IPS-18c (cell line): ENCODE results near the gene ASIC3.
"Not testable (repeated sequence)": the region's sequence is repeated elsewhere in the genome, so short reads cannot be mapped to it uniquely, and the experiment has no call there.

ENCODE experiments used
- H3K4me3 ChIP-seq: 2 replicates; pipeline ENCODE4 v1.7.0; 2013; ENCODE audit warnings: low read depth, mild to moderate bottlenecking, low read length, moderate library complexity; ENCODE audit not compliant: insufficient read depth
- H3K9me3 ChIP-seq: one replicate; pipeline ENCODE4 v1.6.1; 2013; ENCODE audit warnings: mild to moderate bottlenecking, low read length, moderate library complexity; ENCODE audit not compliant: control insufficient read depth, insufficient read depth

Gene ASIC3

DNA sequence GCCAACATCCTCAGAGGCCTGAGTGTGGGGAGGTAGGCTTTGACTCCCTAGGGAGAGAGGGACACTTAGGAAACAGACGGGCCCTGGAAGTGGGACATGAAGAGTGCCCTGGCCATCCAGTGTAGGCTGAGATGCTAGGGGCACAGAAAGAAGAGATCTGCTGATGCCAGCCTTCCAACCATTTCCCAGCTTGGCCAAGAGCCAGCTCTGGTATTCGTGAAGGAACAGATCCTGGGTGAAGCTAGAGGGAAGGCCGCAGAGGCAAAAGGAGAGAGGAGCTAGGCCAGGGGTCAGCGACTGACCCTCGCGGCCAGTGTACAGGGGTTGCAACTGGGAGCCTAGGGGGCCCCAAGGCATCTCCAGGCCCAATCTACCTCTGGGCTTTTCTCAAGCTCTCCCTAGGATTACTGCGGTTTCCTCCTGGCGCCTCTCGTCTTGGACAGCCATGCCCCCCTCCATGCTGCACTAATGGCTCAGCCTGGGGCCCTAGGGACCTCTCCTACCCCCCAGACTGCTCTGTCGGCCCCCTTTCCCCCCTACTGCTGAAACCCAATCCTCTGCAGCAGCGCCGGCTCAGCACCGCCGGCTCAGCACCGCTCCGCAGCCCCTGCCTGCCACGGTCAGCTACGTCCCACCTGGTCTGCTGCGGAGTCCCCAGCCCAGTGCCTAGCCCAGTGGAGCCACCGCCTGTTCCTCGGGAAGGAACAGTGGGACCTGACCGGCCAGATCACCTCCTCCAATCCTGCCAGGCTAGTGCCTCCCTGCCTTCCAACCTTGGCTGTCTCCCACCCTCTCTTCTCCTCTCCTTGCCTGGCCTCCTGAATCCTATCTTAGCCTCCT, at the start of gene ASIC3:
TSS of gene ASIC3 (plus strand) at position 556 of the 840 bp plus-strand sequence. CDS start 355 bp downstream, outside the sequence.
- Histone ChIP-seq H3K9me3 (no peaks in the 10 kb centered on the region), H3K4me3 (no peak within 1 kb of the TSS)

DNA sequence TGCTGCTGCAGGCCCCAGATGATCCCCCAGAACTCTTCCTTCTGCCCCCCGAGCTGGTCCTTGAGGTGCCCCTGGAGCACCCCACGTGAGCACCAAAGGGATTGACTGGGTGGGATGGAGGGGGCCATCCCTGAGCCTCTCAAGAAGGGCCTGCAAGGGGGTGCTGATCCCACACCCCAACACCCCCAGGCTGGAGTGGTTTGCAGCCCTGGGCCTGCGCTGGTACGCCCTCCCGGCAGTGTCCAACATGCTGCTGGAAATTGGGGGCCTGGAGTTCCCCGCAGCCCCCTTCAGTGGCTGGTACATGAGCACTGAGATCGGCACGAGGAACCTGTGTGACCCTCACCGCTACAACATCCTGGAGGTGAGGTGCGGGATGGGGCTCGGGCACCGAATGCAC, 49.3 kb upstream of the ASIC3 start:
- no peaks in the 10 kb centered on the region for H3K9me3 ChIP-seq
- no peak overlapping the region for H3K4me3 ChIP-seq

DNA sequence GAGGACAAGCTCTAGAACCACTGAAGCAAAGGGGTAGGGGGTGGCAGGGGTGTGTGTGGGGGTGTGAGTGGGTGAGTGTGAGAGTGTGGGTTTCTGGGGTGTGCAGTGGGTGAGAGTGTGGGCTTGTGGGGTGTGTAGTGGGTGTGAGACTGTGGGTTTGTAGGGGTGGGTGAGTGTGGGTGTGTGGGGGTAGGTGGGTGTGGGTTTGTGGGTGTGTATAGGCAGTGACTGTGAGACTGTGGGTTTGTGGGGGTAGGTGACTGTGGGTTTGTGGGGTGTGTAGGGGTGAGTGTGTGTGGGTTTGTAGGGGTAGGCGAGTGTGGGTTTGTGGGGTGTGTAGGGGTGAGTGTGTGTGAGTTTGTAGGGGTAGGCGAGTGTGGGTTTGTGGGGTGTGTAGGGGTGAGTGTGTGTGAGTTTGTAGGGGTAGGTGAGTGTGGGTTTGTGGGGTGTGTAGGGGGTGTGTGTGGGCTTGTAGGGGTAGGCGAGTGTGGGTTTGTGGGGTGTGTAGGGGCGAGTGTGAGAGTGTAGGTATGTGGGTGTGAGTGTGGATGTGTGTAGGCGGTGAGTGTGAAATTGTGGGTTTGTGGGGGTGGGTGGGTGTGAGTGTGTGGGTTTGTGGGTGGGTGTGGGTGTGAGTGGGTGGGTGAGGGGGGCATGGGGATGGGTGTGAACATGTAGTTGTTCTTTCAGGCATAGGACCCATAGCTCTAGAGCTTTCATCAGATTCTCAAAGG, 48.7 kb upstream of the ASIC3 start:
- H3K9me3 ChIP-seq: no peaks in the 10 kb centered on the region

DNA sequence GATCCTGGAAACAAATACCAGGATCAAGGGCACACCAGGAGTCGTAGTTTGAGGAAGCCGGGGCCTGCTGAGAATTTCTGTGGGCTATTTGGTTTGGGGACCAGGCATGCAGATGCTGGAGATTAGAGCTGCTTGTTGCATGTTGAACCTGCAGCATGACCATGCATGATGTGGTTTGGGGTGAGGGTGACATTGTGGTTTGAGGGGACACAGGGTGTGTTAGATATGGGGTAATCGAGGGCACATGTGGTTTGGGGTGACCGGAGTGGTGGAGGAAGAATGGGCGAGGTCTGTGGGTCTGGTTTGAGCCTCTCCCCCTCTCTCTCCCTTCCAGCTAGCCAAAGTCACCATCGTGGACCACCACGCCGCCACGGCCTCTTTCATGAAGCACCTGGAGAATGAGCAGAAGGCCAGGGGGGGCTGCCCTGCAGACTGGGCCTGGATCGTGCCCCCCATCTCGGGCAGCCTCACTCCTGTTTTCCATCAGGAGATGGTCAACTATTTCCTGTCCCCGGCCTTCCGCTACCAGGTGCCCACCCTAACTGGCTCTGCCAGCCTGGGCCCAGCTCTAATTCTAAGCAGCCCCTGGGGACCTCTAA, 47.3 kb upstream of the ASIC3 start:
- H3K4me3 ChIP-seq: no peak overlapping the region
- no peaks in the 10 kb centered on the region for H3K9me3 ChIP-seq

More for the DNA sequence above, 48.7 kb upstream of the ASIC3 start:
- no peak overlapping the region for H3K4me3 ChIP-seq

DNA sequence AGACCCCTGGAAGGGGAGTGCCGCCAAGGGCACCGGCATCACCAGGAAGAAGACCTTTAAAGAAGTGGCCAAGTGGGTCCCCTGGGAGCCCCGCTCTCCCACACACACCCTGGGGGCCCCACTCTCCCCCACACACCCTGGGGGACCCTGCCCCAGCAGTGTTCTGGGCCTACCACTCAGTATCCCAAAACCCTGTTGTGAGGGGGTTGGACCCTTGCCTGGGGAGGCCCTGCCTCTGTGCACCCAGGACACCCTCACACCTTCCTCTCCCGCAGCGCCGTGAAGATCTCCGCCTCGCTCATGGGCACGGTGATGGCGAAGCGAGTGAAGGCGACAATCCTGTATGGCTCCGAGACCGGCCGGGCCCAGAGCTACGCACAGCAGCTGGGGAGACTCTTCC, 46.8 kb upstream of the ASIC3 start:
- no peak overlapping the region for H3K4me3 ChIP-seq
- no peaks in the 10 kb centered on the region for H3K9me3 ChIP-seq

DNA sequence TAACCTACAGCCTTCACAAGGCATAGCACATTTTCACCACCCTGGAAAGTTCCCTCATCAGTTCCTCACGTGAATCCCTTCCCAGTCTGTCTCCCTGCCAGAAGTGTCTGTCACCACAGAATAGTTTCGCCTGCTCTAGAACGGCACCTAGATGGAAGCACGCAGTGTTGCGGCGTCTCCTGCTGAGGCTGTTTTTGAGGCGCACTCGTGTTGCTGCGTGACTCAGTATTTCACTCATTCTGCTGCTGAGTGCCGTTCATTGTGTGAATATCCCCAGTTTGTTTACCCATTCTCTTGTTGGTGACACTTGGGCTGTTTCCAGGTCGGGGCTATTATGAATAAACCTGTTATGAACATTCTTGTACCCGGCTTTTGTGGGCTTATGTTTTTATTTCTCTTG, 44.8 kb upstream of the ASIC3 start:
- no peak overlapping the region for H3K4me3 ChIP-seq
- no peaks in the 10 kb centered on the region for H3K9me3 ChIP-seq

DNA sequence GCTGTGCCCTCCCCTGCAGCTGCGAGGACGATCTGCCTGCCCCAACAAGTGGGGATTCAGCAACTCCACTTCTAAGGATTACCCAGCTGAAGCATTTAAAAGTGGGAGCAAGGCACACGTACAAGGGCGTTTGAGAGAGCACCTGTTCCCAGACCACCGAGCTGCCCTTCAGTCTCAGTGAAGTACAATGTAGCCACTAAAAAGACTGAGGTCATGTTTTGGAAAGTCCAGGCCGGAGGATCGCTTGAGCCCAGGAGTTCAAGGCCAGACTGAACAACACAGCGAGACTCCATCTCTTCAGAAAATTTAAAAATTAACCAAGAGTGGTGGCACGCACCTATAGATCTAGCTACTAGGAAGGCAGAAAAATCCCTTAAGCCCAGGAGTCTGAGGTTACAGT, 42.8 kb upstream of the ASIC3 start:
- no peaks in the 10 kb centered on the region for H3K9me3 ChIP-seq
- H3K4me3 ChIP-seq: no peak overlapping the region

DNA sequence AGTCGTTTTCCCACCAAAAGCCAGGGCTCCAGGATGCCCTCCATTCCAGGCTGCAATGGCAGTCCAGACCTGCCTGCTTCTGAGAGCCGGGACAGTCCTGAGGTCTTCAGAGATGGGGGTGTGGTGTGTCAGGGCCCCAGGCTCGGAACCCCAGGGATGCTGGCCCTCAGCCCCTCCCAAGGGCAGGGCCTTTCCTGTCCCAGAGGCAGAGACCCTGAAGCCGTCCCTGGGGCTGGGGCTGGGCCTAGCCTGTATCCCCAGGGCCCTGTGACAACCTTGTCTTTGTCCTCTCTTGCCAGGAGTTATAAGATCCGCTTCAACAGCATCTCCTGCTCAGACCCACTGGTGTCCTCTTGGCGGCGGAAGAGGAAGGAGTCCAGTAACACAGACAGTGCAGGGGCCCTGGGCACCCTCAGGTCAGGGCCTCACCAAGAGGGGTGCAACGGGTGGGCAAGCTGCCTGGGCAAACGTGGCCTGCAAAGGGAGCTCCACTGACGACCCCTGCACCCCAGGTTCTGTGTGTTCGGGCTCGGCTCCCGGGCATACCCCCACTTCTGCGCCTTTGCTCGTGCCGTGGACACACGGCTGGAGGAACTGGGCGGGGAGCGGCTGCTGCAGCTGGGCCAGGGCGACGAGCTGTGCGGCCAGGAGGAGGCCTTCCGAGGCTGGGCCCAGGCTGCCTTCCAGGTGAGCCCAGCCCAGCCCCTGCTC, 41.6 kb upstream of the ASIC3 start:
- H3K9me3 ChIP-seq: no peaks in the 10 kb centered on the region
- H3K4me3 ChIP-seq: no peak overlapping the region

DNA sequence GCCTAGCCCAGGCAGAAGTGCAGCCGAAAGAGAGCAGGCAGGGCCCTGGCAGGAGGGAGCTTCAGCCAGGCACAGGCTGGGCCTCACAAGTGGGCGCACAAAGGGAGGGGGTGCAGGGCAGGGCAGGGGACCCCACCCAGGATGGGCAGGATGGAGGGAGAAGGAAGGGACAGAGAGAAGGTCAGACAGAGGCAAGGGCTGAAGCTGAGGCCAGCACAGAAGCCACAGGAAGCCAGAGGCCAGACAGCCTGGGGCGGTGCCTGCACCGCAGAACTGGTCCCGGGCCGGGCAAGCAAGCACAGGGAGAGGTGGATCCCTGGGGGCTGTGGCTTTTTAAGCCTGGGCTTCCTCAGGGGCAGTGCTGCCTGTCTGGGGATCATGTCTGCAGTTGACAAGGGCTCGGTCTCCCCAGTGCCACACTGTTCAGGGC, 40.8 kb upstream of the ASIC3 start:
- H3K4me3 ChIP-seq: no peak overlapping the region
- no peaks in the 10 kb centered on the region for H3K9me3 ChIP-seq

DNA sequence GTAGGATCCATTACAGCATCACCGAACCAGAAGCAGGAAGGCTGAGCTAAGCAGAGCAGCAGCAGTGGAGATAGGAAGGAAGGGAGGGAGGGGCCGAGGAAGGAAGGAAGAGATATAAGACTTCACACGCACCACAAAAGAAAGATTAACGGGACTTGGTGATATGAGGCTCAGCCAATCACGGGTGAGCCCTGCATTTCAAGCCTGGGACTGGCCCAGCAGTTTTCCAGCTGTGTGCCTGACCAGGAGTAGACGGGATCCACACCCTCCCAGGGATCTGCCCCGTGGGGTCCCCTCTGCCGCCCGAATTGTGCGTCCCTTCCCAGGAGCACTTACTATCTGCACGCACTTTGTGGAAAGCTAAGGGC, 40.2 kb upstream of the ASIC3 start:
- Histone ChIP-seq H3K9me3 (no peaks in the 10 kb centered on the region), H3K4me3 (no peak overlapping the region)

DNA sequence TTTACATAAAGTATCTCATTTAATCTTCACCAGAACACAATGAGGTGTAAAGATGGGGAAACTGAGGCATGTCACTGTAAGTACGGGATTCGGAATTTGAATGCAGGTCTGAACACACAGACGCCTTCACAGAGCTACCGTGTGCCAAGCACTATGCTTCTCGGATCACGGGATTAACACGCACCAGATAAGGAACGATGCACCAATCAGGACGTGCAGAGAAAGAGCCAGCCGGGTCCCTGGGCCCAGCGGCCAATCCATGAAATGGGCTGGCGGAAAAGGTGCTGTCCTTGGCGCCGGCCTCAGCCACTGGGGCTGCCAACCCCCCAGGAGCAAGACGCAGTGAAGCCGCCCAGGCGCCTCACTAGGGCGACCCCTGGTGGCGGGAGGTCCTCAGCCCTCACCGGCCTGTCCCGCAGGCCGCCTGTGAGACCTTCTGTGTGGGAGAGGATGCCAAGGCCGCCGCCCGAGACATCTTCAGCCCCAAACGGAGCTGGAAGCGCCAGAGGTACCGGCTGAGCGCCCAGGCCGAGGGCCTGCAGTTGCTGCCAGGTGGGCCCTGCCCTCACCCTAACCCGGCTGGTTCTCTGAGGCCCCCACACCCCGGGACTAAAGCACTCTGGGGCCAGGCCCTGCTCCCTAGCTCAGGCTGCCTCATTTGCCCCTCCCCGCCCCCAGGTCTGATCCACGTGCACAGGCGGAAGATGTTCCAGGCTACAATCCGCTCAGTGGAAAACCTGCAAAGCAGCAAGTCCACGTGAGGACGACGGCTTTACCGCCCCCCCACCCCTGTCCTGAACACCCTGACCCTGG, 39.6 kb upstream of the ASIC3 start:
- no peaks in the 10 kb centered on the region for H3K9me3 ChIP-seq
- H3K4me3 ChIP-seq: peak overlapping the region; percentile 28

DNA sequence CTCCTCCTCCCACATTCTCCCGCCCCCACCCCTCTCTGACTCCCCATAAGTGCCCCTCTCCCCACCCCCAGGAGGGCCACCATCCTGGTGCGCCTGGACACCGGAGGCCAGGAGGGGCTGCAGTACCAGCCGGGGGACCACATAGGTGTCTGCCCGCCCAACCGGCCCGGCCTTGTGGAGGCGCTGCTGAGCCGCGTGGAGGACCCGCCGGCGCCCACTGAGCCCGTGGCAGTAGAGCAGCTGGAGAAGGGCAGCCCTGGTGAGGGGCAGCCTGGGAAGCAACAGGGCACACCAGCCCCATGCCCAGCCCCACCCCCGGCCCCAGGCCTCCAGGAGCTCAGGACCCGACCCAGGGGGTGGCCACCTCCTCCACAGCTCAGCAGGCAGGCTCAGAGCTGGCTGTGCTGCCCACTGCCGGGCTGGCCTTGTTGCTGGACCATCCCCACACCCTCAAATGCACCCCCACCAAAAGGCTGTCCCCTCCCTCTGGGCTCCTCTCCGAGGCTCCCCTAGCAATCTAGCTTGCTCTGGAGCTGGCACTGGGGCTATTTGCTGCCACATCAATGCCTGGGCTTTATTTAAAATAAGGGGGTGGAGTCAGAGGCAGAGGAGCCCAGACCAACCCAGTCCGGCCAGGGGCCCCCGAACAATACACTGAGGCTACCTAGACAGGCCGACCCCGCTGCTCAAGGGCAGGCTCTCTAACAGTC, 38.8 kb upstream of the ASIC3 start:
- H3K4me3 ChIP-seq: no peak overlapping the region

DNA sequence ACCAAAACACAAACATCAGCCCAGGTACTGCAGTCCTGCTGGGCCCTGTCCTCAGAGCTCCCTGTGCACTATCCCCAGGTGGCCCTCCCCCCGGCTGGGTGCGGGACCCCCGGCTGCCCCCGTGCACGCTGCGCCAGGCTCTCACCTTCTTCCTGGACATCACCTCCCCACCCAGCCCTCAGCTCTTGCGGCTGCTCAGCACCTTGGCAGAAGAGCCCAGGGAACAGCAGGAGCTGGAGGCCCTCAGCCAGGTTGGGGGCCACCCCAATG, 38.4 kb upstream of the ASIC3 start:
- Histone ChIP-seq H3K9me3 (no peaks in the 10 kb centered on the region), H3K4me3 (peak overlapping the region; percentile 26)

More for the DNA sequence above, 38.8 kb upstream of the ASIC3 start:
- H3K9me3 ChIP-seq: no peaks in the 10 kb centered on the region

DNA sequence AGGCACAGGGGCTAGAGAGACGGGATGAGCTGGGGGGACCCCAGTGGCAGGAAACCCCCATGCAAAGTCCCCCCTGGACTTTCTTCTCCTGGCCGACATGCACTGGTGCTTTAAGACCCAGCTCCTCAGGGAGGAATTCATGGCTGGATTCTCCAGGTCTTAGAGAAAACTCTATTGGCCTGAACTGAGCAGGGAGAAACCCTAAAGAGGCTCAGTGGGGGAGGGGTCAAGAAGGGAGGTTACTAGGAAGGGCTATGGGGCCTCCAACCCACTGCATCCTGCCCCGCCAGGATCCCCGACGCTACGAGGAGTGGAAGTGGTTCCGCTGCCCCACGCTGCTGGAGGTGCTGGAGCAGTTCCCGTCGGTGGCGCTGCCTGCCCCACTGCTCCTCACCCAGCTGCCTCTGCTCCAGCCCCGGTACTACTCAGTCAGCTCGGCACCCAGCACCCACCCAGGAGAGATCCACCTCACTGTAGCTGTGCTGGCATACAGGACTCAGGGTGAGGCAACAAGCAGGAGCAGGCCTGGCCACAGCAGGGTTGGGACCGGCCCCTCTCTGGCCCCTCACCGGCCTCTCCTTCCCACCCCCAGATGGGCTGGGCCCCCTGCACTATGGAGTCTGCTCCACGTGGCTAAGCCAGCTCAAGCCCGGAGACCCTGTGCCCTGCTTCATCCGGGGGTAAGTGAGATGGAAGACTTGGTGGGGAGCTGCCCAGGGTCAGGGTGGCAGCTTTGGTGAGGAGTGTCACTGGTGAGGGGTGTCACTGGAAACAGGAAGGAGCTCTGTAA, 37.8 kb upstream of the ASIC3 start:
- Histone ChIP-seq H3K9me3 (no peaks in the 10 kb centered on the region), H3K4me3 (peak overlapping the region; percentile 26)

DNA sequence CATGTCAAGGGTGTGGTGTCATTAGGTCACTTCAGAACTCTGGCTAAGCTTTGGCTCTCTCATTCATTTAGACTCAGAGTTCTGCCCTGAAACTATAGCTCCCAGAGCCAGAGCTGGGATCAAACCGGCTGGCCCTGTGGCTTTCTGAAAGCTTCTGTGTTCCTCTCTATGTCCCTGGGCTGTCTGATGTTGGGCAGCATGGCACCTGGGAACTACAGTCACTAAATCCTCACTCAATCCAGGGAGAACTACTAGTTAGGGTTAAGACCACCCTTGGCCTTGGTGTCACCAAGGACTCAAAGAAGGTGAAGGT, 37.3 kb upstream of the ASIC3 start:
- H3K4me3 ChIP-seq: peak overlapping the region; percentile 26; the same call in 1 of the 2 replicates

DNA sequence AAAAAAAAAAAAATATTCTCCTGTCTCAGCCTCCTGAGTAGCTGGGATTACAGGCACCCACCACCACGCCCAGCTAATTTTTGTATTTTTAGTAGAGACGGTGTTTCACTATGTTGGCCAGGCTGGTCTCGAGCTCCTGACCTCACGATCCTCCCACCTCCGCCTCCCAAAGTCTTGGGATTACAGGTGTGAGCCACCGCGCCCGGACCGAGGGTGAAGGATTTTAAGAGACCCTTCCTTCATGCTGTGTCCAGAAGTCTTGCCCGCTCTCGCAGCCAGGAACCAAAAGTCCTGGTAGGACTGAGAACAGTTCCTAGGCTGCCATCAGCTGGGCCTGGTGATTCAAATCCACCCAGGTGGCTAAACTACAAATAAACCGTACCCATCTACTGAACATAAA, 36.7 kb upstream of the ASIC3 start:
- not testable (repeated sequence) for H3K4me3 ChIP-seq, H3K9me3 ChIP-seq

More for the DNA sequence above, 37.3 kb upstream of the ASIC3 start:
- H3K9me3 ChIP-seq: no peaks in the 10 kb centered on the region
